Fibroblast of mammary gland (primary cell): ENCODE results near the gene IGSF5.

Source experiments
- DNase-seq: peaks from one replicate; pipeline ENCODE4 v3.0.0-alpha.2; 2010; ENCODE audit warnings: low read depth
- H3K4me3 ChIP-seq: 2 replicates; pipeline ENCODE4 v1.5.1; 2011; ENCODE audit warnings: low read depth, mild to moderate bottlenecking, low read length, moderate library complexity; ENCODE audit not compliant: control insufficient read depth
- TF ChIP-seq, protein P1 (sequence below): conservative IDR thresholded peaks from 2 replicates; pipeline ENCODE4 v1.5.1; 2011; ENCODE audit warnings: low read depth, low read length, inconsistent platforms; ENCODE audit not compliant: control insufficient read depth, insufficient read depth

IGSF5 gene

DNA sequence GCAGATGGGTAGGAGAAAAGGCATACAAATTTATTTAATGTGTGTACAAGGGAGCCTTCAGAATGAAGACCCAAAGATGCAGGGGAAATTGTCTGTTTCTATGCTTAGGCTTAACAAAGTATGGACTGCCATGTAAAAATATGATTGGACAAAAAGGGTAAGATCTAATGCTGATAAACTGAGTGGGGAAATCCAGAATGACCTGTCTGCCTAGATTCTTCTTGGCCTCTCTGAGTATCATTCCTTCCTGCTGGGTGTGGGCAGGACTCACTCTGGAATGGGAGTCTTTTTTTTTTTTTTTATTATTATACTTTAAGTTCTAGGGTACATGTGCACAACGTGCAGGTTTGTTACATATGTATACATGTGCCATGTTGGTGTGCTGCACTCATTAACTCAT lies 61.0 kb downstream of the IGSF5 start:
- H3K4me3 ChIP-seq: no peak overlapping the region
- DNase-seq: no peak
- TF ChIP-seq, protein P1, sequence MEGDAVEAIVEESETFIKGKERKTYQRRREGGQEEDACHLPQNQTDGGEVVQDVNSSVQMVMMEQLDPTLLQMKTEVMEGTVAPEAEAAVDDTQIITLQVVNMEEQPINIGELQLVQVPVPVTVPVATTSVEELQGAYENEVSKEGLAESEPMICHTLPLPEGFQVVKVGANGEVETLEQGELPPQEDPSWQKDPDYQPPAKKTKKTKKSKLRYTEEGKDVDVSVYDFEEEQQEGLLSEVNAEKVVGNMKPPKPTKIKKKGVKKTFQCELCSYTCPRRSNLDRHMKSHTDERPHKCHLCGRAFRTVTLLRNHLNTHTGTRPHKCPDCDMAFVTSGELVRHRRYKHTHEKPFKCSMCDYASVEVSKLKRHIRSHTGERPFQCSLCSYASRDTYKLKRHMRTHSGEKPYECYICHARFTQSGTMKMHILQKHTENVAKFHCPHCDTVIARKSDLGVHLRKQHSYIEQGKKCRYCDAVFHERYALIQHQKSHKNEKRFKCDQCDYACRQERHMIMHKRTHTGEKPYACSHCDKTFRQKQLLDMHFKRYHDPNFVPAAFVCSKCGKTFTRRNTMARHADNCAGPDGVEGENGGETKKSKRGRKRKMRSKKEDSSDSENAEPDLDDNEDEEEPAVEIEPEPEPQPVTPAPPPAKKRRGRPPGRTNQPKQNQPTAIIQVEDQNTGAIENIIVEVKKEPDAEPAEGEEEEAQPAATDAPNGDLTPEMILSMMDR: no peak

DNA sequence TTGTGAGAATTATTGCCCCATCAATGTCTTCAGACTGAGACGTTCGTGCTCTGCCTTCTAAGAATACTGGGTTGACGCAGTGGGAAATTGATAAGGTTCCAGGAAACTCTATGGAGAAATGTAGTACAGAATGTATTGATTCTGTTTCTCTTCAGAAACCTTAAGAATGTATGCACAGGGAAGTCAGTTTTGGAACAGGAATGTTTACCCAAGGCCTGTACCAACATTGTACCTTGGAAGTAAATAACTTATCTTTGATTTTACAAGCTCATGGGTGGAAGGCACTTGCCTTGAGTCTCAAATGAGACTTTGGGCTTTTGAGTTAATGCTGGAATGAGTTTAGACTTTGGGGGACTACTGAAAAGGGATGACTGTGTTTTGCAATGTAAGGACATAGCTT lies 62.8 kb downstream of the IGSF5 start:
- TF ChIP-seq, protein P1: no peak
- no peak overlapping the region for H3K4me3 ChIP-seq
- no peak for DNase-seq

DNA sequence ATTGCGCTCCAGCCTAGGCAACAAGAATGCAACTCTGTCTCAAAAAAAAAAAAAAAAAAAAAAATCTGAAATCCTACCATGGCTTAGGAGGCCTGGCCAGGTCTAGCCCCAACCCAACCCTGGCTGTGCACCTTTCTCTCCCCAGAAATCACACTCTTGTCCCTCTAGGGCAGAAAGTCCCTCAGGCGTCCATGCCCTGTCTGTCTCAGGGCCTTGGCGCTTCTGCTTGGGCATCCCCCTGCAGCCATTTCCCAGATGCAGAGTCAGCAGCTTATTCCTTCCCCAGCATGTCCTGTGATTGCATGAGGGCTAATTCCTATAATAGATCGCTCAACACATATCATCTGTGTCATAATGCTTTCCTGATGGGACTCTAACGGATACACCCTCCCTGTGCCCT lies 65.0 kb downstream of the IGSF5 start:
- no peak for DNase-seq
- H3K4me3 ChIP-seq: no peak overlapping the region
- TF ChIP-seq, protein P1: no peak

DNA sequence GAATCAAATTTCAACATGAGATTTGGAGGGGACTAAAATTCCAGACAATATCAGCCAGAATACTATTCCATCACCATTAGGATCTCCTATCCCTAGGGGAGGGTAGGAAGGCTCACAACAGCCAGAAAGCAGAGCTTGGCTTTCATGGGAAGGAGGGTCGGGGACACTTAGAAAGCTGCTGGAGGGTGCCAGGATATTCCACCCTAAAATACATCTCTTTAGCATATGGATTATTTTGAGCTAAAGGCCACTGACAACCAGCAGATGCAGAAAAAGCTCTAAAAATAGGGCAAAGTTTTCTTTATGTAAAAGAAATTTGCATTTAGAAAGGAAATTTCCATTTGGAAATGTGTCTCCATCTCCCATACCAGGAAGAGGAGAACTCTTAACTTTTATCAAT lies 68.0 kb downstream of the IGSF5 start:
- no peak overlapping the region for H3K4me3 ChIP-seq
- TF ChIP-seq, protein P1: no peak
- no peak for DNase-seq

DNA sequence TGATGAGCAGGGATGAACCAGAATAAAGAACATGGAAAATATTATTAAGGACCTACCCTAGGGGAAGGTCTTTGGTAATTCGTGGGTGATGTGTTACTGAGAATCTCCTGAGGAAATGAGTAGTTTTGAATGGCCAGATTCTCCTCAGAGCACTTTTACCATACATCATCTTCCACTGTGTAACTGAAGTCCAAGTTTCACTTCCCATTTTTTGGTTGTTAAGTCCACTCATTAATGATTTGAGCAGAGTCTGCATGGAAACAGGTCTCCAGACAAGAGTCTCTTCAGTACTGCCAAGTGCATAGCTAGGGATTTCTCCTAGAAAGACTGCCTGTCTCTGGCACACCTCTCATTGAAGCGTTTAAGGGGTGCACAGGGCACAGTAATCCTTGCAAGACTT lies 73.6 kb downstream of the IGSF5 start:
- no peak for DNase-seq
- no peak overlapping the region for H3K4me3 ChIP-seq
- TF ChIP-seq, protein P1: no peak

DNA sequence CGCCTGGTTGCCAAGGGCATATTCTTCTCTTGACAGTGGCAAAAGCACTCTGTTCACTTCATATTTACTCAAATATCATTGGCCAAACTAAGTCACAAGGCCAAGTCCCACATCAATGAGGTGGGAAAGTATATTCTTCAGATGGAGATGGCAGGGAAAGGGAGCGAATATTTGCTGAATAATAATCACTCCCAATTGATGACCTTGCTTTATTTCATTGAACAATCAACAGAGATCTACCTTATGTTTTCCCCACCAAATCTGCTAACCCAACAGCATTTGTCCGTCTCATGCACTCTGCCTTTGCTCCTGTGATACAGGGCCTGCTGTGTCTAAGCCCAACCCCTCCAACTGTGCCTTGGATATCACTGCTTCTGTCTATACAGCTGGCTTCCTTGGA lies 77.1 kb downstream of the IGSF5 start:
- no peak overlapping the region for H3K4me3 ChIP-seq
- TF ChIP-seq, protein P1: no peak
- no peak for DNase-seq

DNA sequence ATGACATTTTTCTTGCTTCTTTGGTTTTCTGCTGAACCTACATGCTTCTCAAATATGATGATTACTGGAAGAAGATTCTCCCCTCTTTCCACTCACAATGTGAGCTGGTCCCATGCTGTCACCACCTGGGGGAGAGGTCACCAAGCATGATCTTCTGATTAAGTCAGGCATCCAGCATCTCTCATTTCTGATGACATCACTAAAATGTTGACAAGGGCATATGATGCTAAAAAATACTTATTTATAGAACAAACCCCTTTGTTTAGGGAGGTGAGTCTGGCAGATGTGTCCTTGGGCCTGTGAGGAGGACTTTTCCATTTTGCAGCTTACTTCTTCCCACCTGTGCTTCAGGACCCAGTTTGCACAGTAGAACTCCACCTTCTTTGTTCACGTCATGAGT lies 80.3 kb downstream of the IGSF5 start:
- no peak for DNase-seq
- TF ChIP-seq, protein P1: no peak
- no peak overlapping the region for H3K4me3 ChIP-seq
